ENCODE data around the gene CARS1. TPM values are rescaled to one million over a fixed set of nuclear protein-coding genes. Genes with fewer than 3 reads are reported as not detected.

Gene CARS1
- total RNA-seq, 1 donor from 2014 or later: 17.2 TPM

- Histone ChIP-seq H3K27ac (no peak overlapping the region), H3K4me1 (peaks cover 5% of the 10 kb centered on the region), H3K27me3 (no peaks in the 10 kb centered on the region), H2AFZ (replicated peaks) (no peak overlapping the region), H3K4me2 (no peak overlapping the region), H3K9ac (no peak overlapping the region), H3K9me3 (ENCODE audit: low read depth) (no peaks in the 10 kb centered on the region), H4K20me1 (ENCODE audit: low read depth) (peaks cover 17% of the 10 kb centered on the region), H3F3A (ENCODE audit: low read depth) (peaks cover 16% of the 10 kb centered on the region), H3K4me3 (no peak overlapping the region), H3K36me3 (no peaks in the 10 kb centered on the region), H3K79me2 (ENCODE audit: low read depth) (peaks cover 17% of the 10 kb centered on the region)
- Mint-ChIP-seq H3K4me1 (peaks cover 4% of the 10 kb centered on the region), H3K9me3 (no peaks in the 10 kb centered on the region), H3K27ac (no peak overlapping the region), H3K36me3 (no peaks in the 10 kb centered on the region), H3K27me3 (ENCODE audit: insufficient read depth, low read depth) (peaks cover 6% of the 10 kb centered on the region), H3K4me3 (no peak overlapping the region)
- TF ChIP-seq EZH2phosphoT487 (IDR thresholded peaks at IDR 0.05): no peak
- no peak for TF ChIP-seq CTCF (IDR thresholded peaks at IDR 0.05)
- TF ChIP-seq EZH2 (IDR thresholded peaks at IDR 0.05): no peak
- no peak for DNase-seq (ENCODE audit: low spot score)
Measured at GRCh38 chr11:2995031-2995561, 62.1 kb downstream of the CARS1 start.

GRCh38 chr11:2994336-2994730 is 62.9 kb downstream of the CARS1 start:
- H3K9me3 ChIP-seq (ENCODE audit: low read depth): no peaks in the 10 kb centered on the region
- H3F3A ChIP-seq (ENCODE audit: low read depth): peaks cover 16% of the 10 kb centered on the region
- peaks cover 6% of the 10 kb centered on the region for H3K27me3 Mint-ChIP-seq (ENCODE audit: insufficient read depth, low read depth)
- no peak overlapping the region for H2AFZ ChIP-seq (replicated peaks)
- H3K9me3 Mint-ChIP-seq: no peaks in the 10 kb centered on the region
- H3K79me2 ChIP-seq (ENCODE audit: low read depth): peaks cover 25% of the 10 kb centered on the region
- peaks cover 24% of the 10 kb centered on the region for H4K20me1 ChIP-seq (ENCODE audit: low read depth)
- H3K9ac ChIP-seq: no peak overlapping the region
- no peak overlapping the region for H3K27ac ChIP-seq
- peak overlapping the region; percentile 33 for H3K4me3 Mint-ChIP-seq
- TF ChIP-seq EZH2 (IDR thresholded peaks at IDR 0.05) (no peak), CTCF (IDR thresholded peaks at IDR 0.05) (no peak), EZH2phosphoT487 (IDR thresholded peaks at IDR 0.05) (no peak)
- H3K36me3 ChIP-seq: no peaks in the 10 kb centered on the region
- DNase-seq (ENCODE audit: low spot score): no peak
- peak overlapping the region; percentile 39 for H3K27ac Mint-ChIP-seq
- no peak overlapping the region for H3K4me3 ChIP-seq
- no peak overlapping the region for H3K4me2 ChIP-seq
- H3K27me3 ChIP-seq: no peaks in the 10 kb centered on the region
- peaks cover 11% of the 10 kb centered on the region for H3K4me1 Mint-ChIP-seq
- peaks cover 12% of the 10 kb centered on the region for H3K4me1 ChIP-seq
- no peaks in the 10 kb centered on the region for H3K36me3 Mint-ChIP-seq

DNA sequence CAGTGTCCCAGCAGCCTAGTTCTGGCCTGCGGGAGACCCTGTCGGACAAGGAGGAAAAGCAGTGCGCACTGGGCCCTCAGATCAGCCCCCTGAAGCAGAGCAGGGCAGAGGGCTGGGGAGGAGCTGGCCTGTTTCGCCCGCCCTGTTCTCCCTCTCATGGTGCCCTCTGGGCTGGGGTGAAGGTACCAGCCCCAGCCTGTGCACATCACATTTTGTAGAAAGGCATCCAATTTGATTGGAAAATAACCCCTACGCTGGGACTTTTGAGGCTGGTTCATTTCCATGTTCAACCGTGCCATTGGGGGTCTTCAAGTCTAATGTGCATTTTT is 64.3 kb downstream of the CARS1 start:
- Mint-ChIP-seq H3K27me3 (ENCODE audit: insufficient read depth, low read depth) (peaks cover 4% of the 10 kb centered on the region), H3K36me3 (peaks cover 3% of the 10 kb centered on the region), H3K4me3 (peak overlapping the region; percentile 98), H3K27ac (peak overlapping the region; percentile 63), H3K4me1 (peaks cover 24% of the 10 kb centered on the region), H3K9me3 (no peaks in the 10 kb centered on the region)
- Histone ChIP-seq H3K9me3 (ENCODE audit: low read depth) (no peaks in the 10 kb centered on the region), H3K4me2 (peak overlapping the region; percentile 79), H2AFZ (replicated peaks) (peak overlapping the region; percentile 74), H3K9ac (peak overlapping the region; percentile 38), H3K27ac (no peak overlapping the region), H3K4me1 (peaks cover 23% of the 10 kb centered on the region), H3F3A (ENCODE audit: low read depth) (peaks cover 16% of the 10 kb centered on the region), H4K20me1 (ENCODE audit: low read depth) (peaks cover 38% of the 10 kb centered on the region), H3K27me3 (no peaks in the 10 kb centered on the region), H3K79me2 (ENCODE audit: low read depth) (peaks cover 39% of the 10 kb centered on the region), H3K36me3 (no peaks in the 10 kb centered on the region), H3K4me3 (peak overlapping the region; percentile 70)
- DNase-seq (ENCODE audit: low spot score): no peak
- TF ChIP-seq EZH2 (IDR thresholded peaks at IDR 0.05) (no peak), EZH2phosphoT487 (IDR thresholded peaks at IDR 0.05) (no peak)

GRCh38 chr11:2992234-2992996 is 64.8 kb downstream of the CARS1 start, which contains the start of gene NAP1L4:
Gene NAP1L4, minus strand, starts transcription at chr11:2992329. Its CDS starts 13,109 bp downstream, at chr11:2979220.
- Histone ChIP-seq H3K4me3 (peak within 1 kb of the TSS; percentile 70), H3F3A (ENCODE audit: low read depth) (peaks cover 13% of the 10 kb centered on the region), H3K4me1 (peaks cover 23% of the 10 kb centered on the region), H4K20me1 (ENCODE audit: low read depth) (peaks cover 44% of the 10 kb centered on the region), H3K36me3 (no peaks in the 10 kb centered on the region), H3K79me2 (ENCODE audit: low read depth) (peaks cover 44% of the 10 kb centered on the region), H3K9ac (peak within 1 kb of the TSS; percentile 86), H3K9me3 (ENCODE audit: low read depth) (no peaks in the 10 kb centered on the region), H2AFZ (replicated peaks) (peak within 1 kb of the TSS; percentile 74), H3K27ac (peak within 1 kb of the TSS; percentile 74), H3K27me3 (no peaks in the 10 kb centered on the region), H3K4me2 (peak within 1 kb of the TSS; percentile 93)
- peak; percentile 99 for DNase-seq (ENCODE audit: low spot score)
- Mint-ChIP-seq H3K27me3 (ENCODE audit: insufficient read depth, low read depth) (peaks cover 4% of the 10 kb centered on the region), H3K27ac (peak within 1 kb of the TSS; percentile 98), H3K36me3 (peaks cover 7% of the 10 kb centered on the region), H3K4me1 (peaks cover 27% of the 10 kb centered on the region), H3K9me3 (no peaks in the 10 kb centered on the region), H3K4me3 (peak within 1 kb of the TSS; percentile 98)
- TF ChIP-seq EZH2 (IDR thresholded peaks at IDR 0.05) (no peak), EZH2phosphoT487 (IDR thresholded peaks at IDR 0.05) (no peak), CTCF (IDR thresholded peaks at IDR 0.05) (no peak)

Measured in neural progenitor cell (in vitro differentiated cells).